IPS-15b (cell line): ENCODE data around the gene FIP1L1.
"Not testable (repeated sequence)": the region's sequence is repeated elsewhere in the genome, so short reads cannot be mapped to it uniquely, and the experiment has no call there.

ENCODE experiments used
- H3K27me3 ChIP-seq: one replicate; pipeline ENCODE4 v1.6.1; 2013; ENCODE audit warnings: low read length; ENCODE audit not compliant: control insufficient read depth, insufficient read depth
- H3K36me3 ChIP-seq: one replicate; pipeline ENCODE4 v1.6.1; 2013; ENCODE audit warnings: low read length; ENCODE audit not compliant: control insufficient read depth, insufficient read depth
- H3K4me1 ChIP-seq: one replicate; pipeline ENCODE4 v1.6.1; 2013; ENCODE audit warnings: mild to moderate bottlenecking, low read length; ENCODE audit not compliant: control insufficient read depth, insufficient read depth
- H3K4me3 ChIP-seq: one replicate; pipeline ENCODE4 v1.5.1; 2013; ENCODE audit warnings: low read depth, low read length
- H3K9ac ChIP-seq: one replicate; pipeline ENCODE4 v1.6.1; 2013; ENCODE audit warnings: low read depth, mild to moderate bottlenecking, low read length
- H3K9me3 ChIP-seq: one replicate; pipeline ENCODE4 v1.6.1; 2013; ENCODE audit warnings: mild to moderate bottlenecking, low read length; ENCODE audit not compliant: control insufficient read depth, insufficient read depth

The FIP1L1 gene

GRCh38 chr4:53377319-53378170 lies at the start of gene FIP1L1:
FIP1L1 (plus strand) TSS chr4:53377641; CDS start chr4:53377839, 198 bp downstream.
- peaks cover 7% of the 10 kb centered on the region for H3K27me3 ChIP-seq
- H3K4me3 ChIP-seq: peak within 1 kb of the TSS; percentile 87
- H3K36me3 ChIP-seq: peaks cover 2% of the 10 kb centered on the region
- no peaks in the 10 kb centered on the region for H3K9me3 ChIP-seq
- peaks cover 5% of the 10 kb centered on the region for H3K4me1 ChIP-seq
- H3K9ac ChIP-seq: peak within 1 kb of the TSS; percentile 95

GRCh38 chr4:53334916-53335315 lies 42.5 kb upstream of the FIP1L1 start:
- H3K9ac ChIP-seq, H3K36me3 ChIP-seq, H3K4me3 ChIP-seq, H3K9me3 ChIP-seq, H3K27me3 ChIP-seq, H3K4me1 ChIP-seq: not testable (repeated sequence)

- not testable (repeated sequence) for H3K9ac ChIP-seq, H3K4me3 ChIP-seq, H3K36me3 ChIP-seq, H3K4me1 ChIP-seq, H3K27me3 ChIP-seq, H3K9me3 ChIP-seq
Measured at GRCh38 chr4:53340145-53340544, 37.3 kb upstream of the FIP1L1 start.

GRCh38 chr4:53346392-53346791 lies 31.0 kb upstream of the FIP1L1 start:
- not testable (repeated sequence) for H3K36me3 ChIP-seq, H3K27me3 ChIP-seq, H3K4me3 ChIP-seq, H3K9ac ChIP-seq, H3K4me1 ChIP-seq, H3K9me3 ChIP-seq

GRCh38 chr4:53346920-53347852 lies 30.3 kb upstream of the FIP1L1 start:
- H3K36me3 ChIP-seq: no peaks in the 10 kb centered on the region

GRCh38 chr4:53348046-53348445 lies 29.4 kb upstream of the FIP1L1 start:
- no peaks in the 10 kb centered on the region for H3K4me1 ChIP-seq
- H3K36me3 ChIP-seq: no peaks in the 10 kb centered on the region
- no peak overlapping the region for H3K4me3 ChIP-seq
- no peaks in the 10 kb centered on the region for H3K9me3 ChIP-seq
- no peaks in the 10 kb centered on the region for H3K27me3 ChIP-seq
- H3K9ac ChIP-seq: no peak overlapping the region

More at GRCh38 chr4:53346920-53347852, 30.3 kb upstream of the FIP1L1 start:
- Histone ChIP-seq H3K4me1 (no peaks in the 10 kb centered on the region), H3K9me3 (no peaks in the 10 kb centered on the region), H3K4me3 (no peak overlapping the region), H3K27me3 (no peaks in the 10 kb centered on the region), H3K9ac (no peak overlapping the region)

- no peak overlapping the region for H3K9ac ChIP-seq
- H3K9me3 ChIP-seq: no peaks in the 10 kb centered on the region
- no peaks in the 10 kb centered on the region for H3K4me1 ChIP-seq
- no peak overlapping the region for H3K4me3 ChIP-seq
- no peaks in the 10 kb centered on the region for H3K36me3 ChIP-seq
- no peaks in the 10 kb centered on the region for H3K27me3 ChIP-seq
Measured at GRCh38 chr4:53349091-53349491, 28.4 kb upstream of the FIP1L1 start.

GRCh38 chr4:53354012-53354722 lies 23.3 kb upstream of the FIP1L1 start:
- Histone ChIP-seq H3K36me3 (peaks cover 2% of the 10 kb centered on the region), H3K9me3 (no peaks in the 10 kb centered on the region), H3K27me3 (no peaks in the 10 kb centered on the region), H3K4me3 (no peak overlapping the region), H3K4me1 (no peaks in the 10 kb centered on the region), H3K9ac (no peak overlapping the region)

GRCh38 chr4:53355930-53356521 lies 21.4 kb upstream of the FIP1L1 start:
- Histone ChIP-seq H3K4me3 (no peak overlapping the region), H3K9me3 (no peaks in the 10 kb centered on the region), H3K27me3 (no peaks in the 10 kb centered on the region), H3K36me3 (peaks cover 2% of the 10 kb centered on the region), H3K9ac (no peak overlapping the region), H3K4me1 (no peaks in the 10 kb centered on the region)

- H3K9ac ChIP-seq: no peak overlapping the region
- H3K4me3 ChIP-seq: no peak overlapping the region
- no peaks in the 10 kb centered on the region for H3K9me3 ChIP-seq
- peaks cover 4% of the 10 kb centered on the region for H3K4me1 ChIP-seq
- peaks cover under 1% of the 10 kb centered on the region for H3K27me3 ChIP-seq
- no peaks in the 10 kb centered on the region for H3K36me3 ChIP-seq
Measured at GRCh38 chr4:53361451-53361850, 16.0 kb upstream of the FIP1L1 start.

GRCh38 chr4:53362093-53362492 lies 15.3 kb upstream of the FIP1L1 start:
- no peaks in the 10 kb centered on the region for H3K36me3 ChIP-seq
- no peak overlapping the region for H3K4me3 ChIP-seq

More at GRCh38 chr4:53362093-53362492, 15.3 kb upstream of the FIP1L1 start:
- Histone ChIP-seq H3K9ac (no peak overlapping the region), H3K4me1 (peaks cover 5% of the 10 kb centered on the region), H3K9me3 (no peaks in the 10 kb centered on the region), H3K27me3 (peaks cover 6% of the 10 kb centered on the region)
